A549 (cell line): ENCODE measurements around the gene SLC9A9. TPM values are rescaled to one million over a fixed set of nuclear protein-coding genes. Genes with fewer than 3 reads are reported as not detected.
A peak's percentile ranks its signal among the peaks of the same experiment; 100 is the strongest.

ENCODE experiments used
- ATAC-seq, 2 experiments: fragments of 200-7000 bp in 1 of 2; fragments of >200 bp in 1 of 2; cut with Nextera tagmentation in 1 of 2; cut with Tn5 transposase in 1 of 2; 3 replicates each; pipeline versions ENCODE4 v1.8.0 to v1.9.1; 2018 to 2020; ENCODE audit warnings: mild to moderate bottlenecking in 1 of 2, moderate library complexity in 1 of 2
- CTCF ChIA-PET: fragments of 300-600 bp; sonication (Branson Sonifier 250); formaldehyde crosslinking; extraction: SDS; loops from one replicate; lab custom pipeline; 2021; ENCODE audit warnings: antibody characterized with exemption, inconsistent platforms; lab: Yijun Ruan, JAX
- POLR2A ChIA-PET: fragments of 350-600 bp; formaldehyde crosslinking; extraction: SDS; loops from one replicate; lab custom pipeline; 2021; ENCODE audit warnings: antibody characterized with exemption, inconsistent platforms; lab: Yijun Ruan, JAX
- DNase-seq, 2 experiments: peaks; one replicate each; pipeline versions ENCODE4 v3.0.0 to v3.0.0-alpha.2; 2011 to 2016; ENCODE audit warnings: low read depth in 1 of 2, low spot score in 1 of 2
- FAIRE-seq: peaks from 2 replicates; lab custom pipeline; 2011; peaks lifted over from hg19 to GRCh38; lab: Jason Lieb, UNC
- H3K27ac ChIP-seq, 2 experiments: fragments of >200 bp; sonication (Bioruptor Twin); formaldehyde crosslinking; 3 replicates each; pipeline ENCODE4 v1.5.1; 2016 to 2017
- H3K4me1 ChIP-seq: fragments of >200 bp; sonication (Bioruptor Twin); formaldehyde crosslinking; 3 replicates; pipeline ENCODE4 v1.6.1; 2016
- H3K4me2 ChIP-seq: fragments of >200 bp; sonication (Bioruptor Twin); formaldehyde crosslinking; 3 replicates; pipeline ENCODE4 v1.6.1; 2016
- H3K4me3 ChIP-seq: fragments of >200 bp; sonication (Bioruptor Twin); formaldehyde crosslinking; 3 replicates; pipeline ENCODE4 v1.5.1; 2016
- H3K9me3 ChIP-seq: fragments of >200 bp; sonication (Bioruptor Twin); formaldehyde crosslinking; 3 replicates; pipeline ENCODE4 v1.6.1; 2016
- BCL3 ChIP-seq: fragments of >200 bp; sonication (Bioruptor Twin); formaldehyde crosslinking; IDR thresholded peaks from 3 replicates; pipeline ENCODE4 v1.6.1; 2016
- CHD2 ChIP-seq: fragments of 150-350 bp; IDR thresholded peaks from 2 replicates; pipeline ENCODE4 v1.6.1; 2014; ENCODE audit warnings: low read length; ENCODE audit not compliant: partially characterized antibody
- CTCF ChIP-seq: fragments of >200 bp; sonication (Bioruptor Twin); formaldehyde crosslinking; IDR thresholded peaks from 3 replicates; pipeline ENCODE4 v1.5.1; 2016
- E2F6 ChIP-seq: IDR thresholded peaks from 2 replicates; pipeline ENCODE4 v1.6.1; 2012; ENCODE audit warnings: low read depth, borderline replicate concordance
- EHF ChIP-seq: fragments of 250-450 bp; sonication (Bioruptor Pico); IDR thresholded peaks from 2 replicates; pipeline ENCODE4 v1.5.0; 2020; ENCODE audit warnings: mild to moderate bottlenecking
- EP300 ChIP-seq, 2 experiments: fragments of >200 bp; sonication (Bioruptor Twin); formaldehyde crosslinking; IDR thresholded peaks; 2 replicates in 1 of 2; 3 replicates in 1 of 2; pipeline ENCODE4 v1.6.1; 2016 to 2017
- FOSL2 ChIP-seq, 2 experiments: fragments of 450-650 bp in 1 of 2; fragments of >200 bp in 1 of 2; sonication (Bioruptor Twin) in 1 of 2; formaldehyde crosslinking; IDR thresholded peaks; 2 replicates each; pipeline versions ENCODE4 v1.5.0 to v1.6.1; 2016 to 2020; ENCODE audit warnings: mild to moderate bottlenecking in 1 of 2, moderate library complexity in 1 of 2
- GATA3 ChIP-seq: IDR thresholded peaks from 2 replicates; pipeline ENCODE4 v1.6.1; 2012; ENCODE audit warnings: borderline replicate concordance
- HDAC2 ChIP-seq: fragments of 200-600 bp; sonication (generic); IDR thresholded peaks from 2 replicates; pipeline ENCODE4 v1.6.1; 2016
- HMGXB4 ChIP-seq: fragments of 250-450 bp; sonication (Bioruptor Pico); IDR thresholded peaks from 2 replicates; pipeline ENCODE4 v1.5.0; 2021; ENCODE audit warnings: mild to moderate bottlenecking, moderate library complexity, borderline replicate concordance
- HOXB5 ChIP-seq: fragments of 250-450 bp; sonication (Bioruptor Pico); IDR thresholded peaks from 2 replicates; pipeline ENCODE4 v1.5.0; 2020; ENCODE audit warnings: mild to moderate bottlenecking, moderate library complexity
- KDM5A ChIP-seq: fragments of 200-600 bp; sonication (generic); IDR thresholded peaks from 2 replicates; pipeline ENCODE4 v1.6.1; 2016; ENCODE audit warnings: antibody characterized with exemption, mild to moderate bottlenecking
- MAFK ChIP-seq: fragments of 450-650 bp; IDR thresholded peaks from 2 replicates; pipeline ENCODE4 v1.6.1; 2014; ENCODE audit not compliant: partially characterized antibody
- MAX ChIP-seq: IDR thresholded peaks from 2 replicates; pipeline ENCODE4 v1.6.1; 2012
- MAZ ChIP-seq: fragments of 150-350 bp; IDR thresholded peaks from 2 replicates; pipeline ENCODE4 v1.6.1; 2014; ENCODE audit warnings: antibody characterized with exemption, low read depth, low read length, borderline replicate concordance
- NPAS2 ChIP-seq: fragments of 250-450 bp; sonication (Bioruptor Pico); IDR thresholded peaks from 2 replicates; pipeline ENCODE4 v1.8.0; 2022; ENCODE audit warnings: mild to moderate bottlenecking, moderate library complexity, borderline replicate concordance
- PHF8 ChIP-seq: fragments of 200-600 bp; sonication (generic); IDR thresholded peaks from 2 replicates; pipeline ENCODE4 v1.6.1; 2016; ENCODE audit warnings: low read depth, mild to moderate bottlenecking, antibody characterized with exemption, moderate library complexity, borderline replicate concordance
- RAD21 ChIP-seq, 2 experiments: fragments of >200 bp in 1 of 2; sonication (Bioruptor Twin) in 1 of 2; formaldehyde crosslinking in 1 of 2; IDR thresholded peaks in 1 of 2; conservative IDR thresholded peaks in 1 of 2; 2 replicates in 1 of 2; 3 replicates in 1 of 2; pipeline ENCODE4 v1.6.1; 2012 to 2018; ENCODE audit warnings: inconsistent platforms in 1 of 2
- RARB ChIP-seq: fragments of 250-450 bp; sonication (Bioruptor Pico); IDR thresholded peaks from 2 replicates; pipeline ENCODE4 v1.8.0; 2021; ENCODE audit warnings: mild to moderate bottlenecking, moderate library complexity
- REST ChIP-seq: fragments of 200-600 bp; sonication (generic); IDR thresholded peaks from 2 replicates; pipeline ENCODE4 v1.6.1; 2016; ENCODE audit warnings: antibody characterized with exemption, mild to moderate bottlenecking, moderate library complexity
- TFCP2L1 ChIP-seq: fragments of 250-450 bp; sonication (Bioruptor Pico); IDR thresholded peaks from 2 replicates; pipeline ENCODE4 v1.5.0; 2021; ENCODE audit warnings: mild to moderate bottlenecking
- TP53 ChIP-seq: fragments of 250-450 bp; sonication (Bioruptor Pico); IDR thresholded peaks from 2 replicates; pipeline ENCODE4 v1.5.0; 2021; ENCODE audit warnings: mild to moderate bottlenecking, moderate library complexity
- ZFP36 ChIP-seq: fragments of 450-650 bp; IDR thresholded peaks from 2 replicates; pipeline ENCODE4 v1.6.1; 2014; ENCODE audit warnings: borderline replicate concordance; ENCODE audit not compliant: partially characterized antibody
- ZNF302 ChIP-seq: fragments of 250-450 bp; sonication (Bioruptor Pico); IDR thresholded peaks from 2 replicates; pipeline ENCODE4 v1.9.0; 2021; ENCODE audit warnings: inconsistent platforms, mild to moderate bottlenecking, moderate library complexity
- ZSCAN20 ChIP-seq: fragments of 250-450 bp; sonication (Bioruptor Pico); IDR thresholded peaks from 2 replicates; pipeline ENCODE4 v1.8.0; 2022; ENCODE audit warnings: mild to moderate bottlenecking, moderate library complexity
- WGBS: methylation state at CpG from one replicate; pipeline ENCODE4 v1.1.6; 2017; ENCODE audit errors: missing lambda C conversion rate; 5-methylcytosine and 5-hydroxymethylcytosine counted together
- polyA plus RNA-seq, 4 experiments: library from polyadenylated mRNA; depleted of rRNA in 3 of 4; stranded (reverse); fragments of >200 nt; fragmentation: RNase III in 1 of 4; extraction: RNeasy Plus Mini Kit Qiagen cat#74134 plus additional on column Dnase treatment in 1 of 4; gene quantifications; 2 replicates in 3 of 4; 3 replicates in 1 of 4; pipeline ENCODE4 v1.2.3, GENCODE V29; 2011 to 2017

SLC9A9 gene
- polyA plus RNA-seq, 2 of the 4 experiments (the other 2 are of a cell fraction) = 0.10 to 0.32 TPM

- Histone ChIP-seq H3K4me3 (no peak overlapping the region), H3K4me1 (no peaks in the 10 kb centered on the region), H3K27ac (no peak overlapping the region), H3K9me3 (no peaks in the 10 kb centered on the region), H3K4me2 (no peak overlapping the region)
- ATAC-seq (no peak), DNase-seq (no peak), FAIRE-seq (peak; percentile 36)
- CTCF ChIA-PET = interaction anchor here (0.8 to 1.6 kb wide), 2 partner anchors 14 to 57 kb away, joined by 3 read pairs; no protein-coding TSS in a partner anchor
- POLR2A ChIA-PET = no interaction called here
- WGBS = 0% methylated on average over 1 of the region's 2 CpGs
- TF ChIP-seq RARB (CRISPR knock-in tag) = no peak
- no peak for TF ChIP-seq PHF8
- no peak for TF ChIP-seq GATA3
- no peak for TF ChIP-seq CHD2
- no peak for TF ChIP-seq MAX
- no peak for TF ChIP-seq FOSL2 (IDR thresholded peaks at IDR 0.05)
- no peak for TF ChIP-seq FOSL2 (CRISPR knock-in tag; IDR thresholded peaks at IDR 0.05)
- TF ChIP-seq MAFK = no peak
- TF ChIP-seq EHF (CRISPR knock-in tag) = no peak
- TF ChIP-seq RAD21 (conservative IDR thresholded peaks at IDR 0.05 in 1 of 2, IDR thresholded peaks at IDR 0.05 in 1 of 2) = no peak
- no peak for TF ChIP-seq EP300 (IDR thresholded peaks at IDR 0.05)
- TF ChIP-seq CTCF = no peak
- TF ChIP-seq REST = no peak
- TF ChIP-seq TP53 (CRISPR knock-in tag) = no peak
- no peak for TF ChIP-seq NPAS2 (CRISPR knock-in tag)
- no peak for TF ChIP-seq HOXB5 (CRISPR knock-in tag)
- TF ChIP-seq TFCP2L1 (CRISPR knock-in tag) = no peak
Measured at GRCh38 chr3:143337387-143337786, 510.9 kb downstream of the SLC9A9 start.

GRCh38 chr3:143334231-143334630, 514.0 kb downstream of the SLC9A9 start:
- H3K27ac ChIP-seq = no peak overlapping the region
- H3K4me3 ChIP-seq = no peak overlapping the region
- ChIA-PET POLR2A (no interaction called here), CTCF (no interaction called here)
- no peak for DNase-seq
- 20% methylated on average over 4 of the region's 4 CpGs for WGBS
- no peak for ATAC-seq
- H3K9me3 ChIP-seq = no peaks in the 10 kb centered on the region
- FAIRE-seq = no peak
- no peaks in the 10 kb centered on the region for H3K4me1 ChIP-seq
- no peak overlapping the region for H3K4me2 ChIP-seq
- TF ChIP-seq ZFP36 = no peak
- TF ChIP-seq HDAC2 = no peak
- no peak for TF ChIP-seq KDM5A
- no peak for TF ChIP-seq FOSL2 (IDR thresholded peaks at IDR 0.05)
- no peak for TF ChIP-seq FOSL2 (CRISPR knock-in tag; IDR thresholded peaks at IDR 0.05)
- no peak for TF ChIP-seq CHD2
- TF ChIP-seq BCL3 = no peak
- no peak for TF ChIP-seq E2F6
- no peak for TF ChIP-seq MAZ
- no peak for TF ChIP-seq ZNF302
- no peak for TF ChIP-seq ZSCAN20 (CRISPR knock-in tag)
- TF ChIP-seq HMGXB4 (CRISPR knock-in tag) = no peak
- no peak for TF ChIP-seq EHF (CRISPR knock-in tag)
- TF ChIP-seq NPAS2 (CRISPR knock-in tag) = no peak
